Nephron progenitor cell (in vitro differentiated cells): Measurements from ENCODE around the gene TMEM217.

ENCODE experiments used
- DNase-seq: peaks from one replicate; pipeline ENCODE4 v3.0.0; 2021
- H3K27ac Mint-ChIP-seq: 2 replicates; pipeline ENCODE4 v1.8.0; 2021; ENCODE audit warnings: mild to moderate bottlenecking, moderate library complexity, mixed read lengths
- H3K27me3 Mint-ChIP-seq: 2 replicates; pipeline ENCODE4 v1.8.0; 2021; ENCODE audit warnings: mild to moderate bottlenecking, low read depth, mixed read lengths; ENCODE audit not compliant: poor library complexity
- H3K36me3 Mint-ChIP-seq: 2 replicates; pipeline ENCODE4 v1.8.0; 2021; ENCODE audit warnings: low read depth, mixed read lengths
- H3K4me1 Mint-ChIP-seq: 2 replicates; pipeline ENCODE4 v1.8.0; 2021; ENCODE audit warnings: mixed read lengths
- H3K4me3 Mint-ChIP-seq: 2 replicates; pipeline ENCODE4 v1.8.0; 2021; ENCODE audit warnings: mild to moderate bottlenecking, moderate library complexity, mixed read lengths
- H3K9me3 Mint-ChIP-seq: 2 replicates; pipeline ENCODE4 v1.8.0; 2021; ENCODE audit warnings: mild to moderate bottlenecking, moderate library complexity, mixed read lengths
- TF ChIP-seq, protein P1 (sequence below): fragments of 200-600 bp; sonication (generic); IDR thresholded peaks from 2 replicates; pipeline ENCODE4 v1.5.0; 2021; ENCODE audit warnings: antibody characterized with exemption

The TMEM217 gene

DNA sequence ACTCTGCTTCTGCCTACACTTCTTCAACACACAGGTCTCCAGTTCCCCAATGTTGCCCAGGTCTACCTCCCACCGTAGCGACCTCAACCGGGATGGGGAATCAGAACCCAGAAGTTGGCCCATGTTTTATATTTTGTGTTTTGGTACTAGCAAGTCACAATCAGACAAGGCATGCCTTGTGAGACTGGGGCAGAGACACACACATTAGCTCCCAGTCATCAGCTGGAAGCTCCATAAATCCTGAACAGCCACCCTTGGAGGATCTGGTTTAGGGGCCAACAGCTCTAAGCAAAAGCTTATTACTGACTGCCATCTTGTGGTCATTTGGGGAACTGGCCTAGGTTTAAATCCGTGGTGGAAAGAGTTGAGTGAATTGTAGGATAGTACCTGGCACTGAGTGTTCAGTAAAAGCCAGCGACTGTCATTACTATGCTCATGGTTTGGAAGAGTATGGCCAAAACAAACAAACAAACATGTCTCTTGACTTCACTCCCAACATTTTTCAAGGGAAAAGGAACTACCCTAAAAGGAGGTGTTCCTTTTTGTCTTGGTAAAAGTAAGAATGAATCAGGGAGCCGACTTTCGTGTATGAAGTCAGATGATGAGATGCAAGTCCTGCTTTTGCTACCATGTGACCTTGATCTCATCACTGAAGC, 47.5 kb downstream of the TMEM217 start:
- peaks cover 28% of the 10 kb centered on the region for H3K27me3 Mint-ChIP-seq

DNA sequence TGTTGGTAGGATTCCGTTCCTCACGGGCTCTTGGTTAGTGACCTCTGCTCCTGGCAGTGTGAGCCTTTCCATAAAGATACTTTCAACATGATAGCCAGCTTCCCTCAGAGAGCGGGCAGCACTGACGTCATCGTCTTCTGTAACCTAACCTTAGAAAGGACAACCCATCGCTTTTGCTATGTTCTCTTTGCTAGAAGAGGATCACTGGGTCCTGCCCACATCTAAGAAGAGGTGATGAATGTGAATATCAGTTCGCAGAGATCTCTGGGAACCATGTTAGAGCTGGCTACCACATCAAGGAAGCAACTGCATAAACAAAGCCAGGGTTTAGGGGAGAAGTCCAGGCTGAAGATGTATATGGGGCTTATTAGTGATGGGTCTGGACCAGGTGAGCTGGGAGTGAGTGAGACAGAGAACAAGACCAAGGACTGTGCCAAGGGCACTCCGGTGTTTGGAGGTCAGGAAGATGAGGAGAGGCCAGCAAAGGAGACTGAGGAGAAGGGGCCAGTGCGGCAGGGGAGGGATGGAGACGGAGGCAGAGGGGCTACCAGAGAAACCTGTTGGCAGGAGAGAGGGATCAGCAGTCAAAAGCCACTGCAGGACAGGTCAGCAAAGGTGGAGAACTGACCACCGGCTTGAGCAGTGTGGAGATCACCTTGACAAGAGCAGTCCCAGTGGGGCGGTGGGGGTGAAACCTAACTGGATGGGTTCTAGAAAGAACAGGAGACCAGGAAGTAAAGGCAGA, 48.3 kb downstream of the TMEM217 start:
- H3K27ac Mint-ChIP-seq: no peak overlapping the region
- H3K9me3 Mint-ChIP-seq: no peaks in the 10 kb centered on the region
- TF ChIP-seq, protein P1, sequence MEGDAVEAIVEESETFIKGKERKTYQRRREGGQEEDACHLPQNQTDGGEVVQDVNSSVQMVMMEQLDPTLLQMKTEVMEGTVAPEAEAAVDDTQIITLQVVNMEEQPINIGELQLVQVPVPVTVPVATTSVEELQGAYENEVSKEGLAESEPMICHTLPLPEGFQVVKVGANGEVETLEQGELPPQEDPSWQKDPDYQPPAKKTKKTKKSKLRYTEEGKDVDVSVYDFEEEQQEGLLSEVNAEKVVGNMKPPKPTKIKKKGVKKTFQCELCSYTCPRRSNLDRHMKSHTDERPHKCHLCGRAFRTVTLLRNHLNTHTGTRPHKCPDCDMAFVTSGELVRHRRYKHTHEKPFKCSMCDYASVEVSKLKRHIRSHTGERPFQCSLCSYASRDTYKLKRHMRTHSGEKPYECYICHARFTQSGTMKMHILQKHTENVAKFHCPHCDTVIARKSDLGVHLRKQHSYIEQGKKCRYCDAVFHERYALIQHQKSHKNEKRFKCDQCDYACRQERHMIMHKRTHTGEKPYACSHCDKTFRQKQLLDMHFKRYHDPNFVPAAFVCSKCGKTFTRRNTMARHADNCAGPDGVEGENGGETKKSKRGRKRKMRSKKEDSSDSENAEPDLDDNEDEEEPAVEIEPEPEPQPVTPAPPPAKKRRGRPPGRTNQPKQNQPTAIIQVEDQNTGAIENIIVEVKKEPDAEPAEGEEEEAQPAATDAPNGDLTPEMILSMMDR: no peak
- no peak overlapping the region for H3K4me3 Mint-ChIP-seq
- no peak for DNase-seq
- H3K36me3 Mint-ChIP-seq: no peaks in the 10 kb centered on the region
- H3K27me3 Mint-ChIP-seq: peaks cover 31% of the 10 kb centered on the region
- peaks cover 23% of the 10 kb centered on the region for H3K4me1 Mint-ChIP-seq

More for the DNA sequence above, 47.5 kb downstream of the TMEM217 start:
- no peak overlapping the region for H3K4me3 Mint-ChIP-seq
- no peaks in the 10 kb centered on the region for H3K9me3 Mint-ChIP-seq
- no peaks in the 10 kb centered on the region for H3K36me3 Mint-ChIP-seq
- DNase-seq: peak; percentile 84
- H3K27ac Mint-ChIP-seq: no peak overlapping the region
- peaks cover 17% of the 10 kb centered on the region for H3K4me1 Mint-ChIP-seq
- TF ChIP-seq, protein P1: peak; percentile 92

DNA sequence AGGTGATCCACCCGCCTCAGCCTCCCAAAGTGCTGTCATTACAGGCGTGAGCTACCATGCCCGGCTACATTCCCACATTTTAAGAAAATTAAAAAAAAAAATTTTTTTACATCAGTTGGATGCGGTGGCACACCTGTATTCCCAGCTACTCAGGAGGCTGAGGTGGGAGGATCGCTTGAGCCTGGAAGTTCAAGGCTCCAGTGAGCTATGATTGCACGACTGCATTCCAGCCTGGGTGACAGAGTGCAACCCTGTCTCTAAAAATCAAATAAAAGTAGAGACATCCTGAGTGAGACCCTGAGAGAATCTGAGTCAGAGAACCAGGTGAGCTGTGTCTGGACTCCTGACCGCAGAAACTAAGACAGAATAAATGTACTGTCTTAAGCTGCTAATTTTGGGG, 49.2 kb downstream of the TMEM217 start:
- Mint-ChIP-seq H3K9me3 (no peaks in the 10 kb centered on the region), H3K27ac (no peak overlapping the region), H3K4me1 (peaks cover 23% of the 10 kb centered on the region), H3K27me3 (peaks cover 31% of the 10 kb centered on the region), H3K4me3 (no peak overlapping the region), H3K36me3 (no peaks in the 10 kb centered on the region)
- no peak for DNase-seq
- TF ChIP-seq, protein P1: no peak

DNA sequence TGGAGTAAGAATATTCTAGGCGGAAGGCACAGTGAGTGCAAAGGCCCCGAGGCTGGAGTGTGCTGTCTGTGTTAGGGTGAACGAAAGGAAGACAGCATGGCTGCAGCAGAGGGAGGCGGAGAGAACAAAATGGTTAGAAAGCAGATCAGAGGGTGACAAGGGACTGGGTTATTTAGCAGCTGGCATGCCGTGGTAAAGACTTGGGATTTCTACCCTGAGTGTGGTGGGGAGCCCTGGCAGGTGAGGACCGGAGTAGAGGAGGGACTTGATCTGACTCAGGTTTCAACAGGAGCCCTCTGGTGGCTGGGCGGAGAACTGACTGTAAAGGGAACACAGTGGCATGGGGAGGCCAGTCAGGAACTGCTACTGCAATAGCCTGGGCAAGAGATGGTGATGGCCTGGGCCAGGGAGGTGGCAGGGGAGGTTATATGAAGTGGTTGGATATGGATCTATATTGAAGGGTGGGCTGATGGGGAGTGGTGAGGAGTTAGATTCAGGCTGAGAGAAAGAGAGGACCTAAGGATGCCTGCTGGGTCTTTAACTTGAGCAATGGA, 50.0 kb downstream of the TMEM217 start:
- TF ChIP-seq, protein P1: peak; percentile 57
- DNase-seq: peak; percentile 79
- Mint-ChIP-seq H3K27me3 (peaks cover 30% of the 10 kb centered on the region), H3K4me3 (no peak overlapping the region), H3K36me3 (no peaks in the 10 kb centered on the region), H3K4me1 (peaks cover 23% of the 10 kb centered on the region), H3K9me3 (no peaks in the 10 kb centered on the region), H3K27ac (no peak overlapping the region)

DNA sequence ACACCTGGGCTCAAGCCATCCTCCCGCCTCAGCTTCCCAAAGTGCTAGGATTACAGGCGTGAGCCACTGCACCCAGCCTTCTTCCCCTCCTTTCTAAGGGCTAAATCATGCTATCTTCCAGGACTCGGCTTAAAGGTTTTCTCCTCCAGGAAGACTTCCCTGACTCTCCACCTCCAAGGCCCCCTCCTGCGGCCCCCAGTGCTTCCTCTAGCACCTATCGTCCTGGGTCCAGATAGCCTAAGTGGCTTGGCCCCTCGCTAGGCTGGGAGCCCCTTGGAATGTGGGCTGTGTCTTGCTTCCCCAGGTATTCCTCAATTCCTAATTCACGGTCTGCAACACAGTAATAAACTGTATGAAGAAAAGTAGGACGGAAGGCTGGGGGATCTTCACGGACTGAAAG, 51.3 kb downstream of the TMEM217 start:
- Mint-ChIP-seq H3K27ac (no peak overlapping the region), H3K27me3 (peaks cover 28% of the 10 kb centered on the region), H3K36me3 (no peaks in the 10 kb centered on the region), H3K9me3 (no peaks in the 10 kb centered on the region), H3K4me3 (no peak overlapping the region), H3K4me1 (peaks cover 23% of the 10 kb centered on the region)
- TF ChIP-seq, protein P1: no peak
- DNase-seq: no peak
